NCI-H82 treated with DMSO at 0.1 percent for 48 hours (cell line): Measurements from ENCODE around the gene MGA.

Source experiments
- DNase-seq: peaks from one replicate; lab custom pipeline; 2025; ENCODE audit not compliant: unreplicated experiment; lab: John Stamatoyannopoulos, UW

MGA gene

GRCh38 chr15:41780266-41780665 lies 120.1 kb downstream of the MGA start:
- no peak for DNase-seq

- DNase-seq = no peak
Observed at GRCh38 chr15:41780727-41781126, 120.5 kb downstream of the MGA start.

GRCh38 chr15:41782371-41783282 lies 122.4 kb downstream of the MGA start:
- no peak for DNase-seq

GRCh38 chr15:41783296-41783695 lies 123.1 kb downstream of the MGA start:
- no peak for DNase-seq

- no peak for DNase-seq
Observed at GRCh38 chr15:41788262-41788661, 128.1 kb downstream of the MGA start.

GRCh38 chr15:41789236-41789635 lies 129.0 kb downstream of the MGA start:
- no peak for DNase-seq

- DNase-seq = no peak
Observed at GRCh38 chr15:41789662-41790061, 129.5 kb downstream of the MGA start.

- DNase-seq = no peak
Observed at GRCh38 chr15:41790169-41790568, 130.0 kb downstream of the MGA start.

GRCh38 chr15:41790756-41791546 lies 130.7 kb downstream of the MGA start:
- DNase-seq = no peak

GRCh38 chr15:41791547-41791937 lies 131.3 kb downstream of the MGA start:
- no peak for DNase-seq

GRCh38 chr15:41792000-41792637 lies 131.9 kb downstream of the MGA start:
- peak; percentile 30 for DNase-seq

- DNase-seq = no peak
Observed at GRCh38 chr15:41794081-41794480, 133.9 kb downstream of the MGA start.

- no peak for DNase-seq
Observed at GRCh38 chr15:41795996-41796856, 136.0 kb downstream of the MGA start.

GRCh38 chr15:41797201-41797944 lies 137.2 kb downstream of the MGA start:
- peak; percentile 83 for DNase-seq

- DNase-seq = no peak
Observed at GRCh38 chr15:41798607-41799487, 138.6 kb downstream of the MGA start.

GRCh38 chr15:41799488-41799805 lies 139.2 kb downstream of the MGA start:
- no peak for DNase-seq

GRCh38 chr15:41801185-41801584 lies 141.0 kb downstream of the MGA start:
- no peak for DNase-seq

- DNase-seq = no peak
Observed at GRCh38 chr15:41801850-41802455, 141.7 kb downstream of the MGA start.

- DNase-seq = no peak
Observed at GRCh38 chr15:41804361-41804760, 144.2 kb downstream of the MGA start.
